Medulla oblongata (tissue), 1 donor: ENCODE results near the gene GPR150.

Experiments used
- DNase-seq: peaks from one replicate; pipeline ENCODE4 v3.0.0-alpha.2; 2015; ENCODE audit errors: extremely low spot score

GPR150 gene

GRCh38 chr5:95620030-95620869, at the start of gene GPR150:
TSS of gene GPR150 (plus strand) at chr5:95620087. CDS start at chr5:95620276, 189 bp downstream.
- no peak for DNase-seq

DNA sequence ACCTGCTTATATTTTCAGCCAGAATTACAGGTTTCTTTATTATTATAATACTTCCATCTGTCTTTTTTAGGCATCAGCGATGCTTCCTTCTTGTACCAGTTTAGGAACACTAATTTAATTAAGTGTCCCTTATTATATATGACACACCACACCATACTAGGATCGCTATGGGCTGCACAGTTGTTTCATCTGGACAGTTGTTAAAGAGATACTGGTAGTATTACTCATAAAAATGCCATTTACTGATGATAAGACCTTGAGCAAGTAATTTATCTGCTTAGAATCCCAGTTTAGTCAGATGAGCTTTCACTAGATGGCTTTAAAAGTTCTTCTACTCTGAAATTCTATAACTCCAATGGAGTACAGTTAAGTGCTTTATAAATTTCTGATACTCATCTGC, 47.9 kb upstream of the GPR150 start:
- no peak for DNase-seq

GRCh38 chr5:95581576-95581975, 38.3 kb upstream of the GPR150 start:
- no peak for DNase-seq

- no peak for DNase-seq
These were observed 35.9 kb upstream of the GPR150 start for GRCh38 chr5:95583992-95584391.

GRCh38 chr5:95590880-95591279, 29.0 kb upstream of the GPR150 start:
- DNase-seq: no peak

GRCh38 chr5:95591490-95591901, 28.4 kb upstream of the GPR150 start:
- no peak for DNase-seq

- DNase-seq: no peak
These were observed 24.5 kb upstream of the GPR150 start for GRCh38 chr5:95595289-95595931.

GRCh38 chr5:95599252-95599651, 20.6 kb upstream of the GPR150 start:
- no peak for DNase-seq

DNA sequence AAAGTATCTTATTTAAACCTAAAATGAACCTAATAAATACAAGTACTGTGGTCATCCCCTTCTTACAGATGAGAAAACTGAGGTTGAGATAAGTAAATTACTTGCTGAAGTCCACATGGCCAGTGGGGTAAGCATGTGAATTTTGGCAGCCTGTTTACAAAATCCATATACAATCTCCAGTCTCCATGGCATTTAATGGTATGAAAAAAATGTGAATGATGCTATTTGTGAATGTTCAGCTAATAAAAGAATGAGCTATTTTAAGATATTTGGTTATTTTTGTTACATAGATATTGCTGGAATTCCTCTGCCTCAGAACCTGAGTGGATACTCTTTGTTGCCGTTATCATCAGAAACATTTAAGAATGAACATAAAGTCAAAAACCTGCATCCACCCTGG, 19.3 kb upstream of the GPR150 start:
- DNase-seq: no peak

- DNase-seq: no peak
These were observed 14.1 kb upstream of the GPR150 start for GRCh38 chr5:95605786-95606185.

DNA sequence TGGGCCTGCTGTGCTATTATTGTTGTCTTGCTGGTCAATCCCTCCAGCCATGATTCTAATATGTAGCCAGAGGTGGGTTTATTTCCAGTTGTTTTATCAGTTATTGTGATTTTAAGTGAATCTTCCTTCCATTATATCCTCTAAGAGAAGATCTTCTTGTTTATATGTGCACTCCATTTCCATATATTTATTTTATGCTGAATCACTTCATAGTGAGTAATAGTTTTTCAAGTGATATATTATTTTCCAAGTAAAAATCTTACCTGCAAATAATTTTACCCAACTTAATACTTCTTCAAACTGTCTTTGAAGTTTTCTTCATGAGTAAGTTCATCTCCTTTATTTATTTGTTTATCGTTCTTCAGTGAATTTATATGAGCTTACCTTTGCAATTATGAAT, 13.5 kb upstream of the GPR150 start:
- no peak for DNase-seq

DNA sequence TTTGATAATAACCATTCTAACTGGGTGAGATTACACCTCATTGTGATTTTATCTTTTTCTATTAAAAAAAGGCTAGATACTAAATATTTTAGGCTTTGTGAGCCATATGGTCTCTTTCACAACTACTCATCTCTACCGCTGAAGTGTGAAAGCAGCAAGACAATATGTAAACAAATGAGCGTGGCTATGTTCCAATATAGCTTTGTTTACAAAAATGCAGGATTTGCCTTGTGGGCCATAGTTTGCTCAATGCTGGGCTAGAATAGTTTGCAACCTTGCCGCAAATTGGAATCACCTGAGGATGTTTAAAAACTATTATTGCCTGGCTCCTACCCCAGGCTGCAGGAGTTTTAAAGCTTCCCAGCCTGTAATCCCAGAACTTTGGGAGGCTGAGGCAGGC, 10.2 kb upstream of the GPR150 start:
- no peak for DNase-seq

GRCh38 chr5:95610546-95610945, 9.3 kb upstream of the GPR150 start:
- no peak for DNase-seq

- DNase-seq: no peak
These were observed 8.5 kb upstream of the GPR150 start for GRCh38 chr5:95611396-95611795.

GRCh38 chr5:95613514-95613913, 6.4 kb upstream of the GPR150 start:
- DNase-seq: no peak

GRCh38 chr5:95615164-95615467, 4.8 kb upstream of the GPR150 start:
- no peak for DNase-seq

- no peak for DNase-seq
These were observed 2.8 kb upstream of the GPR150 start for GRCh38 chr5:95617057-95617456.

DNA sequence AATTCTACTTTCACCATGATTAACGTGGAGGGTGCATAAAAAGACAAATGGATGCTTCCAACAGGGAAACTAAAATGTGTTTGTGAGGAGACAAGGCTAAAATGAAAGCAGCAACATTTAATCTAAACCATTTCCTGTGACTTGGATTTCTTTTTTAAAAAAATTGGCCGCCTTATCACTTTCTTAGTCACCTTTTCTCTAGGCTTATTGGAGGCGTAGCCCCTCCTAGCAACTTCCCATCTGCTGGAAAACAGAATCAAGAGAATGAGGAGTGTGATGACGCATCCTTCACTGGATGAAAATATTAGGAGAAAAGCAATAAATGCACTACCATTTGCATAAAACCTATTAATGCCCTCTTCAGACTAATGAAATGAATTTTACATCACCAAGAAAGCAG, 791 bp upstream of the GPR150 start:
- no peak for DNase-seq

GRCh38 chr5:95619514-95620029, 315 bp upstream of the GPR150 start:
- DNase-seq: no peak

- DNase-seq: no peak
These were observed 1.3 kb downstream of the GPR150 start for GRCh38 chr5:95620870-95621838.

DNA sequence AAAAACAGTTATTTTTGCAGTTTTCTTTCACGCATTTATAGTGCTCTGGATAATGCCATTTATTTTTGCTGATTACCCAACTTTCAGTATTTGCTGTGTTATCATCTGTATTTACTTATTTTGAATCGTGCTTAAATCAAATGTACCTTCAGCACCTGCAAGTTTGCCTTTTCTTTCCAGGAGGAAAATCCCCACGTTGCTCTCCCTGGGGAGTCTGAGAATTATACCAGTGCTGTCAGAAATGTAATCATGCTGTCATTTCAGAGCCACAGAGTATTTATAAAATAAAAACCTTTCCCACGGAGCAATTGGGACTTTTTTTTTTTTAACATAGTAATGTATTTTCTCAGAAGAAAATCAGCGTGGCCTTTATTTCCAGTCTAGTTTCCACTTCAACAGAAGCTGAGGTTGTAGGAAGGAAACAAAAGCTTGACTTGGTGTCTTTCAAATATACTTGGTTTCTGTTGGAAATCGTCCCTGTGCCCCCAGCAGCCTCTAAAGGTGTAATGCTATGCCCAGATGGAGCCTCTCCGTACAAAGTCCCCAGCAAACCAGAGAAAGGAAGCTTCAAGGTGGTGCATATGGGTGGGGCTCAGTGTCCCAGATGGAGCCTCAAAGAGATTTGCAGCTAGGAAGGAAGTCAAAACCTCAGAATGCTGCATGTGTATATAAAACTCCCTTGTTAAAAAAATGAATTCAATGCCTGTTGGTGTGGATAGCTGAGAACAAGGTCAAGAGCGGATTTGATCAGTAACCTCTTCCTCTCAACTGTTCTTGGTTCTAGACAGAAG, 2.1 kb downstream of the GPR150 start:
- no peak for DNase-seq
